HT1080 (cell line): ENCODE results near the gene RBM5. TPM values are rescaled to one million over a fixed set of nuclear protein-coding genes. Genes with fewer than 3 reads are reported as not detected.

ENCODE experiments used
- DNase-seq: peaks from one replicate; pipeline ENCODE4 v3.0.0-alpha.2; 2015; ENCODE audit warnings: low read depth
- total RNA-seq: library from RNA; depleted of rRNA; stranded (reverse); fragments of >200 nt; shearing (Covaris generic); gene quantifications from 2 replicates; pipeline ENCODE4 v1.2.3, GENCODE V29; 2014

RBM5 gene
- total RNA-seq, 1 experiment from 2014 or later: 54.7 TPM

DNA sequence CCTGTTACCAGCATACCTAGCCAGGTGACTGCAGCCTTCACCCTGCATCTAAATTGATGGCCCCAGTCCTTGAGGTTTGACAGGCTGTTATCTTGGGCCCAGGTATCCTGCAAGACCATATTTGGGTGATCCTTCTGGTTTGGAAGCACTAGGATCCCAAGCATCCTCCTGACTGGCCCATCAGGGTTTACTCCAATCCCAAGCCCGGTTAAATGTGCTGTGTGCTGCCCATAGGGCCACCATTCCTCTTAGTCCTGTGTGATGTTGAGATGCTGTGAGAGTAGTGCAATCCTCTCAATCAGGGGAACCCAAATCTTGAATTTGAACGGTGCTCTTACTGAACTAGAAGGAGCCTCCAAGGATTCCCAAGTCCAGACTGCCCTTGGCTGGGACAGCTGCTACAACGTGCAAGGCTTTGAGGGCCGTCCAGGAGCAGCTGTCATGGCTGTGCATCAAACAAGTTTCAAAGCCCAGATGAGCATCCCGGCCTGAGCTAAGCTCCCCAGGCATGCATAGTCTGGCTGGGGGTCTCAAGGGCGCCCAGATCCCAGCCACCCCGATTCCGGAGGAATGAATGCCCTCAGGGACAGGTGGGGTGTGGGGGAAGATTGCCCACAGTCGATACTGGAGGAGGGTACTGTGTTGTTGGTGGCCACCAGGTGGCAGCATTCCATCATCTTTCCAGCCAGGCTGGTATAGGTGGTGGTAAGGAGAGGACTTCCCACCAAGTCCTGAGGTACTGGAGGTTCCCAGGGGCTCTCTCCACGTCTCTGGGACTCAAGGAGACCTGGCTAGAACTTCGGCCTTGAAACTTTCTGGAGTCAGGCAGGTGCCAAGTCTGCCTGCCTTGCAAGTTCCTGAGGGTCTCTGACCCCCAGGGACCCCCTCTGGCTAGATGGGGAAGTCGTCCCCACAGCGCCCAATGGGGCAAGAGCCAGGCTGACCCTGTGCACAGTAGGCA is 32.6 kb downstream of the RBM5 start:
- peak; percentile 74 for DNase-seq

DNA sequence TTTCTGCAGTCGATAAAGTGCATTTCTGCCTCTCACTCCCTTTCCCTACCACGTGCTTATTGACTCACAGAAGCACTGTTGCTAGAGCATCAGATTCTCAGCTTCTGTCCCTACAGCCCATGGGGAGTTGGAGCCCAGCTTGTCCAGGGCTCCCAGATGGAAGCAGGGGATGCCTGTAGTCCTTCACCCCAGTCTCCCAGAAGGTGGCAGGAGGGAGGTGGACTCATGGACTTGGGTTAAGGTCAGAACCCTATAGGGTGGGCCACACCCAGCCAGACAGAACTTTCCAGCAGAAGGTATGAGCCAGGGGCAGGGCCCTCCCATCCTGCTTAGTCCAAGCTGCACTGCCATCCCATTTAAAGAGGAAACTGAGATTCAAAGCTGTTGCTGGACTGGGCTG is 33.4 kb downstream of the RBM5 start:
- no peak for DNase-seq

DNA sequence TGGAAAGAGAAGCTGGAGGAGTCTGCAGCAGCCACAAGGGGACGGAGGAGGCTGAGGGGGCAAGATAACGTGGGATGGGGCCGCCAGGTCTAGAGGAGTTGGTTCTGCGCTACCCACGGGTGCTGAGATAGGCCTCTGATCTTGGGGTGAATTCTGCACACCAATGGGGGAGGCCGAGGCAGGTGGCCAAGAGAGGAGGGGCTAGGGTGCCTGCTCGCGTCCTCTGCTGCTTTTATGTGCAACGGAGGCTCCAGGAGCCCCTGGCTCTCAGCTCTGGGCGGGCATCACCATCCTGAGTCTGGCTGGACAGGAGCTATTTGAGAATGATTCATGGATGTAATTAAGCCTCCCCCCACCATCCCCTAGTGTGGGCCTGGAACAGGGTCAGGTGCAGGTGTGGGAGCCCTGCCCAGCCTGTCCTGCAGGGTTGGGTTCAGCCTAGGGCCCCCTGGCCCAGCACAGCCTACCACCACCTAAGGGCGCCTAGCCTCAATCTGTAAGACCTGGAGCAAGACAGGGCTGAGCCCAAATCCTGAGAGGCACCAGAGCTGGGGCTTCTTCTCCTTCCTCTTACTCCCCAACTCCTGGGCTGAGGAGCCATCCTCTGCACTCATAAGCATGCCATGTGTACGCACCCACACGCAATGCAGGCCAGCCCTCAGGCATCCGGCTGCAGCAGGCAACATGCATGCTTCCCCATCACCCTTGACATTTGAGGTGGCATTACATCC is 34.1 kb downstream of the RBM5 start:
- DNase-seq: no peak

DNA sequence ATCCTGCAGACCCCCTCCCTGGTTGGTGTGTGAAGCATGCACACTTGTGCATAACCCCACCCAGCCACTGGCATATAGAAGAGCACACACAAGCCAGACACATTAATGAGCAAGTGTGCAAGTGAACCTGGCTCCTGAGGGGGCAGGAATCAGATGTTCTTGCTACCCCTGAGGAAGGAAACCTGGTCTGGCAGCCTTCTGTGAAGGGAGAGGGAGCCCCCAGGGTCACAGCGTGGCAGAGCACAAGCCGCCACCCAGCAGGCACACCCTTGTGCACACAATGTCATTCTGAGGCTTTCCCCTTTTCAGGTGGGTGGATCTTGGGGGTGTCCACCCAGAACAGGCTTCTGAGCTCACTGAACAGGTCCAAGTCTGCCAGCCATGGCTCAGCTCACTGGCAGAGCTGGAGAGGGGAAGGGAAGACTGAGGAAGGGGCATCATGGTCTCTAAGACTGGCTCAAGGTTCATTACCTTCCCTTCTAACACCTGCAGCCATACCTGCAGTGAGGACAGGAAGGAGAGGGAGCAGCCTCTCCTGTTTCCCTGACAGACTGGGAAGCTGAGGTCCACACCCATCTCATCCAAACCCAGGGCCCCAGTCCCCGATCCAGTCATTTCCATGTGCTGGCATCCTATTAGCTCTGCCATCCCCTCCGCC is 34.8 kb downstream of the RBM5 start:
- DNase-seq: no peak

DNA sequence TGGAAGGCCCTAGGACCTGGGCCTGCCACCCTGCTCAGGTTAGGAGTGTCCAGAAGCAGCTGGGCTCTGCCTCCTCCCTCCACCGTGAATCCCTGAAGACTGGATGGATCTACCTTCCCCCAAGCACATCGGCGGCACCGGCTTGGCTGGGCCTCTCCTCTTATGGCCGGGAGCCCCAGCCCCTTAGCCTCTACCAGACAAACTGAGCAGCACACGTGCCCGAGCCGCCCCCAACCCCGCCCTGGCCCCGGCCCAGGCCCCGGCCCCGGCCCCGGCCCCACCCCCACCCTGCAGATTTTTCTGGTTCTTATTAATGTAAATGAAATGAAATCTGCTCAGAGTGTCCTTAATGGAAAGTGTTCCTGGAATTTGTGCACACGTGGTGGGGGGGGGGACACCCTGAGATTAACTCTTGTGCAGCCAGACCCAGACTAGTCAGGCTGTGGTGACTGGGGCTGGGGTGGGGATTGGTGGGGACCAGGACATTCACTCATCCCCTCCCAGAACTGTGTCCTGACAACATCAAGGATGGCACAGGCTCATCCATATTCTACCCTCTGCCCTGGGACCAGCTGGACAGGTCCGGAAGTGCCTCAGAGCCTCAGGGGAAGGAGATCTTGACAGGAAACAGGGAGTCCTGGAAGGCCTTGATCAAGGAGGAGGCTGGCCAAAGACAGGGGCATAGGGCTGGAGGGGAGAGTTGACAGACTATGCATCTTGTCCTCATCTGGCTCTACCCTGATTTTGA is 35.5 kb downstream of the RBM5 start:
- DNase-seq: no peak

DNA sequence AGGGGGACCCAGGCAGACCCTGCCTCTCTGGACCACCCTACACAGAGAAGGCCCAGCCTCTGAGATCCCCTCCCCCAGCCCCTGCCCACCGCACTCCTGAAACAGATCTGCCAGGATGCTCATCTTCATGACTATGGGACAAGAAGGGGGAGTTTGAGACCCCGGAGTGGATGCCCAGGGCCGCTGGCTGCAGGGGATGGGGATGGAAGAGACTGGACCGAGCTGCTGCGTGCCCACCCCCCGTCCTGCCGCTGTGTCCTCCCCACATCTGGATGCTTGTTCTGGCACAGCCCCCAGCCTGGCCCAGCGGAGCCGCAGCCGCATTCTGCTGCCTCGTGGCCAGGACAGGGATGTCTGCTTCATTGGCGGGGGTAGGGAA is 36.1 kb downstream of the RBM5 start:
- no peak for DNase-seq

DNA sequence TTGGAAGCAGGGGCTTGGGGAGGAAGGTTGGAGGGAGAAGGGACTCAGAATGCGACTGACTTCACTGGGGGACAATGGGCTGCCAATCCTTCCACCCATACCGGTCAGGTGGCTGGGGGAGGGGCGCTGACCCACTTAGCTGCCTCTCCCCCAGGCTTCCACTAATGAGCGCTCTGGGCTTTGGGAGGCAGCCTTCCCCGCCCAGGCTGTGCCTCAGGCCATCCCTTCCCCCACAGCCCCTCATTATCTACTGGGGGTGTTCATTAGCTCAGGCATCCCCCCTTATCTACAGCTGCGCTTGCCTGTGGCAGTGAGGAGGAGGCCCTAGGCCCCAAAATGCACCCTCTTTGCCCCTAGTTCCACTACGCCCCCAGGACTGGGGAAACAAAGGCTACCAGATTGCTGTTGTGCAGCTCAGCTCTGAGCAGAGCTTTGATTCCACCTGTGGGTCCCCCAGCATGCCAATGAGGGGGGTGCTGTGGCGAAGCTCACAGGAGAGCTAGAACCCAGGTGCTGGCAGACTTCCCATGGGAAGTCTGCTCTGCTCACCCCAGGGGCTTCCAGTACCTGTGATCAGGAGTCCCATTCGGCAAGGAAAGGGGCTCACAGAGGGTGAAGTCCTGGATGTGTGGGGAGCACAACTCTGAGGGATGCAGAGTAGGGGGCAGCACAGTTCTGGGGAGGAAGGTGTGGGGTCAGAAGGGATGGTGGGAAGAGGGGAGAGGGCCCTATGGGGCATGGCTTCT is 37.0 kb downstream of the RBM5 start:
- no peak for DNase-seq

DNA sequence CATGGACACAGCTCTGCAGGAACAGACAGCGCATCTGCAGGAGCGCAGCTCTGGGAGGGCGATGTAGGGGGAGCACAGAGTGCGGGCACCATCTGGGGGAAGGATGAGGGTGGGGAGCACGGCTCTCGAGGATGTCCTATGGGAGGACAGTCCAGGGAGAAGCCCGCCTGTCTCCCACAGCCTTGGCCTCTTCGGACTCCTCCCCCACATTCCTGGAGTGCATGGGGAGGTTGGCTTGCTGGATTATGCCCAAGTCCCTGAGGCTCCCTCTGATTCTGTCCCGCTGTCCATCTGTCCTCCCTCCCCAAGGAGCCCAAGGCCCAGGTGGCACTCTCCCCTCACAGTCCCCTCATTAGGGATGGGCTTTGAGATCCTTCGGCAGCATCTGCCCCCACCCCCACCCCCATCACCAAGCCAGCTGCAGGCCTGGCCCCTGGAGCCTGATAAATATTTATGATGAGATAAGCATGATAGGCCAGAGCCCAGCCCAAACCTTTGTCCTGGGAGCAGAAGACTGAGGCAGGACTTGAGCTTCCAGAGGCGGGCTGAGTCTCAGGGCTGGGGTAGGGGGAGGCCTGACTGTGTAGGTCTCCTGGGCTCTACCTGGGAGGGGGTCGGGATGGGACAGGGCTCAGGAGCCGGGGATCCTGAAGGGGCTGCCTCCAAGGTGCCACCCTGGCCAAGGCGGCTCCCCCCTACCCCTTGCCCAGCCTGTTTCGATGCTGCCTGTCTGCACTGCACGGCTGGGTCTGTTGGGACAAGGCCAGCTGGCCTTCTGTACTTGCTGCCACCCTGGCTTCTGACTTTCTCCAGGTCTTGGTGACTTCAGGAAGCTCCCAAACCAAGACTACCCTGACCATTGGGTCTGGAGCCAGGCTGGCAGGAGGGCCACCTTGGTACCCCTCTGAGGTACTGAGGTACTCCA is 37.8 kb downstream of the RBM5 start:
- no peak for DNase-seq

DNA sequence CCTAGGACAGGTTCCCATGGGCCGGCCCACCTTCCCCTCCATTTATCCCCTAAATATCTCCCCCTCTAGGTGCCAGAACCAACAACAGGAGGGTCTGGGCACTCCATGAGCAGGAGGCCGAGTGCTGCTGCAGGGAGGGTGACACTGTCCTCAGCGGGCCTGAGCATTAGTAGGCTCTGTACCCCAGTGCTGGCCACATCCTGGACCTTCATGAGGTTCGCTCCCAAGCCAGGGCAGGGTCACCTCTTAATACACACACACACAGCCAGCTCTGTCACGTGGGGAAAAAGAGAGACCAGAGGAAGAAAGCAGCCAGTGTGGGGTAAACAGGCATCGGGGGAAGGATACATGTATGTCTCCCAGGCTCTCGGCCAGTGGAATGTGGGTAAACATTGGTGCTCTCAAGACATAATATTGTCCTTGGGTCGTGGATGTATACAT is 38.6 kb downstream of the RBM5 start:
- DNase-seq: no peak

DNA sequence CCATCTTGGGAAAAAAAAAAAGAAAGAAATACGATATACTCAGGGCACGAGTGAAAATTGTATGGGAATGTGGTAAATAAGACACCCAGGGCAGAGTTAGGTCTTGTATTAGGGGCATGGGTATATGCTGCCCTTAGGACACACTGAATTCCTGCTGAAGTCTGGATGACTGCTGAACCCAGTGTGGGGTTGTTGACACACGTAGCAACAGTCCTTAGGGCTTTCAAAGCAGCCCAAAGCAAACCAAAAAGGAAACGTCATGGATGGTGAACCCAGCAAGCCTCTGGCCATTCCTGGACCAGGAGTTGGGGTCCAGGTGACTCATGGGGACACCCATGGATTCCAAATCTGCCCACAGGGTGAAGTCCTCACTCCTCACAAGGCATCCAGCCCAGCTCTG is 39.3 kb downstream of the RBM5 start:
- DNase-seq: no peak

DNA sequence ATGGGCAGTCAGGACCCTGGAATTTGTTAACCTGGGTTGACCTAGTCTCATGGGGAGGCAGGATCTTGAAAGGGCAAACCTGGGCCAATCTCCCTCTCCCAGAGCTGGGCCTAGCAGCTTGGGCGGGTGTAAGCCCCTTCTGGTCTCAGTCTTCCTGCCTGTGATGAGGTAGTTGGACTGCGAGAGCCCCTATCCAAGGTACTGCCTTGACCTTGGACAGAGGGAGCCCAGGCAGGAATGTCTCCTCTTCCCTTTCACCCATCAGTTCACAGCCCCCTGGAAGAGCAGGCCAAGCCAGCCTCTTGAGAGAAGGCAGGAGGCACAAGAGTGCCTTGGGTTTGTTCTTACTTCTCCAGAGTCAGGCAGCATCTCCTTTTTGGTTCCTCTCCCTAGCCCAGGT is 41.7 kb downstream of the RBM5 start:
- DNase-seq: no peak

DNA sequence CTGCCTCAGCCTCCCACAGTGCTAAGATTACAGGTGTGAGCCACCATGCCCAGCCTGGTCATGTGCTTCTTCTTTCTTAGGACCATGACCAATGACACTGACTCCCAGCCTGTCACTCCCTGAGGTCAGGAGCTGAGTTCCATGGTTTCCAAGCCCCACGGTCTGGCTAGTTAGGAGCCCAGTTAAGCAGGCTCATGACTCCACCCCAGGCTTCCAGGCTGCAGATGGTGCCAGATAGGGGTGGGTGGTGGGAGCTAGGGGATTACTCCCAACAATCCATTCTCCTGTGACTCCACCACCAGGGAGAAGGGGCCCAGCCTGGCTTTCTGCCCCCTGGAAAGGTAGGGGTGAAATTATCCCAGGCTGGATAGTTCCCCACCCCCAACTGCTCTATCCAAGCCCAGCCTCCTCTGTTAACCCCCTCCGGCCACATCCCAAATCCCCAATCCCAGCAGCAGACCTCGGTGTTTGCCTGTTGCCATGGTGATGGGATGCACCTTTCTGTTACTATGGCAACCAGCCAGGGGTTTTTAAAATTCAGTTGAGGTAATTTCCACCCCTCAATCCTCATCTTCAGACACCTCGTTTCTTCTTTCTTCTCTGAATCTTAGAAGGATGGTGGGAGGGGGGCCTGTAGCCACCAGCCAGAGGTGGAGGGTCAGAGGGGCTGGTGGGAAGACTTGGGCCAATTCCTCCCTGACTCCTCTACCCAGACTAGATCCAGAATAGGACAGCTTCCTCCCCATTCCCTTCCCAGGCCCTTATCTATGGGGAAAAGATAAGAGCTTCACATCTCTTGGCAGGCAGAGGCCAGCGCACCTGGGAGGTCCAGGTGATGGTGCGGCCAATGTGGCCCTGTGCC is 43.9 kb downstream of the RBM5 start:
- no peak for DNase-seq

DNA sequence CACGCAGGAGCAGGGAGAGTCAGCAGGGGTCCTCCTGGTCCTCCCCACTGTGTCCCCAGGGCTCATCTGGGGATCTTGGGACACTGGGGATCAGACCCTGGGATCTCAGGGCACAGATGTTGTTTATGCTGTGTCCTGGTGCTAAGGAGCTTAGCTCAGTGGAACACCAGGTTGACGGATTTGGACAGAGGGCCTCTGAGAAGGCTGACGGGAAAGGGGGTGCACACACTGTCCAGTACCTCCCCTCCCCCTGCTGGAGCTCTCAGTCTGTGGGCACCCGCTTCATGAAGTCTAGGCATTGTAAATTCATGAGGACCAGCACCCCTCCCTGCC is 44.5 kb downstream of the RBM5 start:
- DNase-seq: no peak

DNA sequence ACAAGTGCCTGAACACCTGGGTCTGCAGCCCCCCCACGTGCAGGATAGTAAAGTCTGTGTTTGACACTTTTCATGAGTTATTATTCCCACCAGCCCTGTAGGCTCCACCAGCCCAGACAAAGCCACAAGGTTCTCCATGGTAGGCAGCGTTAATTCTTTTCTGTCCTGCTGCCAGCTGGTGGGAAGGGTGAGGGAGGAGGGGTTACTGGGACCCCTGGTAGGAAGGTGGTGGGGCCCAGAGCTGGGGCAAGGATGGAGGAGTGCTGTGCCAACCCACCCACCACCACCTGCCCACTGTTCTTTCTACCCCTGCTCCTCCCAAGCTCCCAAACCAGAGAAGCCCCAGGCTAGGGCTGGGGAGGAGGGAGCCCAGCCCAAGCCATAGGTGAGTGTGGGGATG is 45.6 kb downstream of the RBM5 start:
- DNase-seq: no peak

DNA sequence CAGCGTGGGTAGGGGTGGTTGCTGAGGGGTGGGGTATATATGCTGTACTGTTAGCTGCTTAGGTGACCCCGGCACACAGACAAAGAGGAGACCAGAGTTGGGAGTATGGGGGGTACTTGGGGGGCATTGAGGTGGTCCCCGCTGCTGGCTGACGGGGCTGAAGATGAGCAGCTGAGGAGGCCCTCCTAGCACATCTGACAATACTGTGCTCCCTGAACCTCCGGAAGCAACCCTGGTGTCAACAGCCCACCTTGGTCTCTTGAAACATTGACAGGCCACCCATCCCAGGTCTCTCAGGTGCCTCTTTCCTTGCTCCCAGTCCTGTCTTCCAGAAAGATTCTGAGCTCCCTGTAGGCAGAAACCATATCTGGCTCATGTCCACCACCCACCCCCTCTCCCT is 47.2 kb downstream of the RBM5 start:
- no peak for DNase-seq

DNA sequence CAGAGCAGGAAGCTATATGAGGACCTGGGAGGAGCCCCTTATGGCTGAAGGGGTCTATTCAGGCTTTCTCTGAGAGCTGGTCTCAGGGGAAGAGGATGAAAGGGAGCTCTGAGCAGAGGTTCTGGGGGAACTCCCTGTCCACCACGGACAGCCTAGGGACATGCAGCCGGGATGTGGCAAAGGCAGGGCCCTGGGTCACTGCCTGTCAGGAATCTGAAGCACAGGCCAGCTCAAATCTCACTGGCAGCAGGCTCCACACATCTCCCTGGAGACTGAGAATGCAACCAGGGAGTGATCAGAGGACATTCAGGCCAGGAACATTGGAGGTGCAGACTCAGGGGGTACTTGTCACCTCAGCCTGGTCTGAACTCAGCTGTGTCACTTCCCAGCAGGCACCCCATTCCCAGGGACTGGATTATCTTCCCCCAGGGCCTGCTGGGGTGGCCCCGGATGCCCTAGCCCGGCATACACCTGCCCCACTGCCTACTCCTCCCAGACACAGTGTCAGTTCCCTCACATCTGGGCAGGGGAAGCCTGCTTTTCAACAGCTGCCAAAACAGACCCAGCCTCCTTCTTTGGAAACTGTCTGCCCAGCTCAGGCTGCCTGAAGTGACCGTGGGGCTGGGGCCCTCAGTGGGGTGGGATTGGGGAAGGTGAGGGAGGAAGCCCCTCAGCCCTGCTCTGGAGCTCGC is 48.1 kb downstream of the RBM5 start:
- DNase-seq: no peak

DNA sequence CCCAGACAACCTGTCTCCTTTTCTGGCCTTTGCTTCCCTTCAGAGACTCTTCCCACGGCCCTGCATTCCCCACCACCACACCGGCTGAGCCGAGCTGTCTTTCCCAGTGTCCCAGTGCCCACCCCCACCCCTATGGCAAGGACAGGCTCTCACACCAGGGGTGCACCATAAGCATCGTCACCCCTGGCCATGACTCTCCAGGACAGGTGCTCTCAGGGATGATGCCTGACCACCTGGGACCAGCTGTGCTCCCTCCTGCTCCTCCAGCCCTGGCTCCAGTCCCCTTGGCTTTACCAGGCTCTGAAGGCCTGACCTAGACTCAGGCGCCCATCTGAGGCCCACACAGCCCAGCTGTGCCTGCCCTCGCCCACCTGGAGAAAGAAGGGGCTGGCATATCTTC is 48.8 kb downstream of the RBM5 start:
- DNase-seq: no peak
